Osteocyte (in vitro differentiated cells): ENCODE results near the gene MEIS3. TPM values are rescaled to one million over a fixed set of nuclear protein-coding genes. Genes with fewer than 3 reads are reported as not detected.

ENCODE experiments used
- DNase-seq: peaks from one replicate; pipeline ENCODE4 v3.0.0; 2021; ENCODE audit warnings: mixed read lengths; ENCODE audit not compliant: unreplicated experiment; ENCODE audit errors: extremely low spot score
- H3K27ac Mint-ChIP-seq: one replicate; pipeline ENCODE4 v1.8.0; 2021; ENCODE audit warnings: mild to moderate bottlenecking, mixed read lengths; ENCODE audit not compliant: unreplicated experiment
- H3K27me3 Mint-ChIP-seq: one replicate; pipeline ENCODE4 v1.8.0; 2021; ENCODE audit warnings: mixed read lengths; ENCODE audit not compliant: unreplicated experiment
- H3K36me3 Mint-ChIP-seq: one replicate; pipeline ENCODE4 v1.8.0; 2021; ENCODE audit warnings: mixed read lengths; ENCODE audit not compliant: unreplicated experiment
- H3K4me1 Mint-ChIP-seq: one replicate; pipeline ENCODE4 v1.8.0; 2021; ENCODE audit warnings: mixed read lengths; ENCODE audit not compliant: unreplicated experiment
- H3K4me3 Mint-ChIP-seq: one replicate; pipeline ENCODE4 v1.8.0; 2021; ENCODE audit warnings: mild to moderate bottlenecking, moderate library complexity, mixed read lengths; ENCODE audit not compliant: unreplicated experiment
- H3K9me3 Mint-ChIP-seq: one replicate; pipeline ENCODE4 v1.8.0; 2021; ENCODE audit warnings: mixed read lengths; ENCODE audit not compliant: unreplicated experiment
- CTCF ChIP-seq: fragments of 200-600 bp; sonication (generic); IDR thresholded peaks from 2 replicates; pipeline ENCODE4 v1.5.0; 2021; ENCODE audit warnings: antibody characterized with exemption, mild to moderate bottlenecking, moderate library complexity
- total RNA-seq: library from RNA; stranded (reverse); gene quantifications from 2 replicates; pipeline ENCODE4 v1.2.1, GENCODE V29; 2021

Gene MEIS3
- total RNA-seq, 1 donor from 2014 or later = 99.0 TPM

- H3K4me3 Mint-ChIP-seq = no peak overlapping the region
- no peak for DNase-seq
Observed at GRCh38 chr19:47435883-47436417, 16.6 kb upstream of the MEIS3 start.

DNA sequence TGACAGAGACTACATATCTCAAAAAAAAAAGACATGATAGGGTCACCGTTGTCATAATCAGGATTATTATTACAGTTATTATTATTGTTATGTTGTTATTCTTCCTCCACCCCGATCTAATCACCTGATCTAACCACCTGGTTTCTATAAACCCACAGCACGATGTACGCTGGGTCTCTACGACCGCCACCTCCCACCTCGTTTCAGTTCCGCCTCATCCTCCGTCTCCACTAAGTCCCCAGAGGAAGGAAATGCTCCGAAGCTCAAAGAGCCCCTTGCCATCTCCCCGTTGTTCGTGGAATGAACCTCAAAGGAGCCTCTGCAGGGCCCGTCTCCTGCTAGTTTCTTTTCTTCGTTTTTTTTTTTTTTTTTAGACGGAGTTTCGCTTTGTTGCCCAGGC, 15.9 kb upstream of the MEIS3 start:
- Mint-ChIP-seq H3K36me3 (no peaks in the 10 kb centered on the region), H3K9me3 (no peaks in the 10 kb centered on the region), H3K27ac (no peak overlapping the region), H3K27me3 (peaks cover 2% of the 10 kb centered on the region), H3K4me3 (no peak overlapping the region), H3K4me1 (peaks cover 6% of the 10 kb centered on the region)
- no peak for DNase-seq
- no peak for TF ChIP-seq CTCF

More at GRCh38 chr19:47435883-47436417, 16.6 kb upstream of the MEIS3 start:
- Mint-ChIP-seq H3K36me3 (no peaks in the 10 kb centered on the region), H3K4me1 (peaks cover 5% of the 10 kb centered on the region), H3K9me3 (no peaks in the 10 kb centered on the region), H3K27me3 (peaks cover 3% of the 10 kb centered on the region), H3K27ac (no peak overlapping the region)
- no peak for TF ChIP-seq CTCF

DNA sequence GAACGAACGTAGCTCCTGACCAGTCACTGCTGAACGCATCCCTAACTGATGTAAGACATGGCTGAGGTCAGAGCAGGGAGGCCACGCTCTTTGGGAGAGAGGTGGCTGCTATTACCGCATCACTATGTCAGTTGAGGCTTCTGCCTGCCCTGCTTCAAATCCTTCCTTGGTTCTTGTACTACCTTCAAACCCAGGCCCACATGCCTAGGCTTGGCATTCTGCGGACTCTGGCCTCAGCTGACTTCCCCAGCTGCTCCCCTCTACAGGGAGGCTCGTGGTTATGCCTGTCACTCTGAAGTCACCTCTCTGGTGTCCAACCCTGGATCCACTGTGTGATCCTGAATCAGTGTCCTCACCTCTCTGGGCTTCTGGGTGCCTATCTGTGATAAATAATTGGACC, 14.8 kb upstream of the MEIS3 start:
- no peak for TF ChIP-seq CTCF
- peaks cover 11% of the 10 kb centered on the region for H3K4me1 Mint-ChIP-seq
- H3K4me3 Mint-ChIP-seq = no peak overlapping the region
- H3K9me3 Mint-ChIP-seq = no peaks in the 10 kb centered on the region
- DNase-seq = no peak
- H3K27ac Mint-ChIP-seq = no peak overlapping the region
- no peaks in the 10 kb centered on the region for H3K36me3 Mint-ChIP-seq
- no peaks in the 10 kb centered on the region for H3K27me3 Mint-ChIP-seq

GRCh38 chr19:47433121-47433520, 13.8 kb upstream of the MEIS3 start:
- H3K36me3 Mint-ChIP-seq = no peaks in the 10 kb centered on the region
- no peaks in the 10 kb centered on the region for H3K27me3 Mint-ChIP-seq
- H3K4me1 Mint-ChIP-seq = peaks cover 11% of the 10 kb centered on the region
- H3K4me3 Mint-ChIP-seq = no peak overlapping the region
- DNase-seq = no peak
- no peaks in the 10 kb centered on the region for H3K9me3 Mint-ChIP-seq
- no peak overlapping the region for H3K27ac Mint-ChIP-seq
- no peak for TF ChIP-seq CTCF

GRCh38 chr19:47432499-47432898, 13.2 kb upstream of the MEIS3 start:
- Mint-ChIP-seq H3K36me3 (no peaks in the 10 kb centered on the region), H3K9me3 (no peaks in the 10 kb centered on the region), H3K27ac (no peak overlapping the region), H3K4me1 (peaks cover 11% of the 10 kb centered on the region), H3K4me3 (no peak overlapping the region), H3K27me3 (no peaks in the 10 kb centered on the region)
- no peak for DNase-seq
- no peak for TF ChIP-seq CTCF
